ENCODE data around the gene TRAP1.

TRAP1 gene

GRCh38 chr16:3695610-3696369 lies 21.5 kb downstream of the TRAP1 start:
- no peaks in the 10 kb centered on the region for H3K9me2 ChIP-seq (replicated peaks; ENCODE audit: insufficient read depth, low read length)
- no peaks in the 10 kb centered on the region for H3K36me3 ChIP-seq (ENCODE audit: low read length)
- H3K9me3 ChIP-seq (ENCODE audit: insufficient read depth, low read length): no peaks in the 10 kb centered on the region
- H2AFZ ChIP-seq (ENCODE audit: low read depth, low read length, severe bottlenecking): no peak overlapping the region
- H3K4me3 ChIP-seq (ENCODE audit: insufficient read depth, low read length, poor library complexity, severe bottlenecking): no peak overlapping the region
- H3K4me2 ChIP-seq (ENCODE audit: low read depth, low read length, poor library complexity, severe bottlenecking): no peak overlapping the region
- H4K20me1 ChIP-seq (ENCODE audit: low read depth, low read length): no peaks in the 10 kb centered on the region
- H3K79me2 ChIP-seq (ENCODE audit: insufficient read depth, low read length): peaks cover 64% of the 10 kb centered on the region
- no peak for TF ChIP-seq CTCF (IDR thresholded peaks at IDR 0.05; ENCODE audit: insufficient read depth, low read length, poor library complexity, severe bottlenecking)
- TF ChIP-seq EZH2phosphoT487 (conservative IDR thresholded peaks at IDR 0.05; ENCODE audit: low read length): no peak
- no peak overlapping the region for H3K27ac ChIP-seq (ENCODE audit: low read depth, low read length)
- H3K27me3 ChIP-seq (ENCODE audit: low read length): no peaks in the 10 kb centered on the region
- peaks cover 3% of the 10 kb centered on the region; the same call in 1 of the 2 replicates for H3F3A ChIP-seq (ENCODE audit: insufficient read depth)
- H3K9ac ChIP-seq (ENCODE audit: low read length): no peak overlapping the region

GRCh38 chr16:3694051-3694450 lies 23.3 kb downstream of the TRAP1 start:
- peaks cover 4% of the 10 kb centered on the region; the same call in 1 of the 2 replicates for H3K36me3 ChIP-seq (ENCODE audit: low read length)
- H3K79me2 ChIP-seq (ENCODE audit: insufficient read depth, low read length): peaks cover 50% of the 10 kb centered on the region
- no peaks in the 10 kb centered on the region for H3K27me3 ChIP-seq (ENCODE audit: low read length)
- H3K9ac ChIP-seq (ENCODE audit: low read length): no peak overlapping the region
- TF ChIP-seq EZH2phosphoT487 (conservative IDR thresholded peaks at IDR 0.05; ENCODE audit: low read length): no peak
- TF ChIP-seq CTCF (IDR thresholded peaks at IDR 0.05; ENCODE audit: insufficient read depth, low read length, poor library complexity, severe bottlenecking): no peak
- H3F3A ChIP-seq (ENCODE audit: insufficient read depth): peaks cover 3% of the 10 kb centered on the region; the same call in 1 of the 2 replicates
- H4K20me1 ChIP-seq (ENCODE audit: low read depth, low read length): no peaks in the 10 kb centered on the region
- H3K4me2 ChIP-seq (ENCODE audit: low read depth, low read length, poor library complexity, severe bottlenecking): no peak overlapping the region
- no peaks in the 10 kb centered on the region for H3K9me3 ChIP-seq (ENCODE audit: insufficient read depth, low read length)
- no peaks in the 10 kb centered on the region for H3K9me2 ChIP-seq (replicated peaks; ENCODE audit: insufficient read depth, low read length)
- H3K4me3 ChIP-seq (ENCODE audit: insufficient read depth, low read length, poor library complexity, severe bottlenecking): no peak overlapping the region
- H2AFZ ChIP-seq (ENCODE audit: low read depth, low read length, severe bottlenecking): no peak overlapping the region
- H3K27ac ChIP-seq (ENCODE audit: low read depth, low read length): no peak overlapping the region

GRCh38 chr16:3691761-3692160 lies 25.6 kb downstream of the TRAP1 start:
- Histone ChIP-seq H3K9me3 (ENCODE audit: insufficient read depth, low read length) (no peaks in the 10 kb centered on the region), H3K27me3 (ENCODE audit: low read length) (no peaks in the 10 kb centered on the region), H3K79me2 (ENCODE audit: insufficient read depth, low read length) (peaks cover 30% of the 10 kb centered on the region), H3K27ac (ENCODE audit: low read depth, low read length) (no peak overlapping the region), H3K4me3 (ENCODE audit: insufficient read depth, low read length, poor library complexity, severe bottlenecking) (no peak overlapping the region), H3F3A (ENCODE audit: insufficient read depth) (no peaks in the 10 kb centered on the region), H3K4me2 (ENCODE audit: low read depth, low read length, poor library complexity, severe bottlenecking) (no peak overlapping the region), H3K9me2 (replicated peaks; ENCODE audit: insufficient read depth, low read length) (no peaks in the 10 kb centered on the region), H4K20me1 (ENCODE audit: low read depth, low read length) (no peaks in the 10 kb centered on the region), H3K36me3 (ENCODE audit: low read length) (peaks cover 12% of the 10 kb centered on the region; the same call in 1 of the 2 replicates), H2AFZ (ENCODE audit: low read depth, low read length, severe bottlenecking) (no peak overlapping the region), H3K9ac (ENCODE audit: low read length) (no peak overlapping the region)
- TF ChIP-seq EZH2phosphoT487 (conservative IDR thresholded peaks at IDR 0.05; ENCODE audit: low read length) (no peak), CTCF (IDR thresholded peaks at IDR 0.05; ENCODE audit: insufficient read depth, low read length, poor library complexity, severe bottlenecking) (no peak)
